Aorta (tissue), 4 donors: ENCODE data around the gene PRPF39. TPM values are rescaled to one million over a fixed set of nuclear protein-coding genes. Genes with fewer than 3 reads are reported as not detected.

Experiments used
- polyA plus RNA-seq, 2 donors: library from polyadenylated mRNA; stranded (reverse); fragments of 200-250 nt; gene quantifications; one replicate each; pipeline ENCODE4 v1.2.3, GENCODE V29; 2013
- total RNA-seq, 2 donors: library from RNA; stranded (reverse); fragmentation: NEBNext Ultra II Directional; extraction: Animal tissue kit (Norgen Biotek cat#: 25700); gene quantifications; one replicate each; pipeline ENCODE4 v1.2.1, GENCODE V29; 2021
- donor health status: healthy with polysubstance abuse.
- donor health status: Bipolar disorder and iron deficiency.
- donor health status: DM: no; HTN: no; CAD: no.
- donor health status: DM: yes; HTN: yes; CAD: no.

PRPF39 gene
- total and polyA plus RNA-seq, 4 donors = 10.1 to 51.1 (median 29.2) TPM

Other genes starting within 250 kb of the PRPF39 start
- gene KLHL28, start 122.2 kb upstream of the PRPF39 start, total RNA-seq = 10 to 100 TPM; 17.3 to 18.8 TPM
- gene KLHL28, start 122.2 kb upstream of the PRPF39 start, polyA plus RNA-seq = 1 to 10 TPM; 2.9 to 3.4 TPM
- 10 to 100 TPM; 12.4 to 21.4 TPM for gene TOGARAM1, start 121.9 kb upstream of the PRPF39 start, total RNA-seq
- 1 to 10 TPM; 6.1 to 6.2 TPM for gene TOGARAM1, start 121.9 kb upstream of the PRPF39 start, polyA plus RNA-seq
- gene FKBP3, start 50.4 kb downstream of the PRPF39 start, total RNA-seq = 10 to 100 TPM; 36.2 to 38.8 TPM
- gene FKBP3, start 50.4 kb downstream of the PRPF39 start, polyA plus RNA-seq = 100 to 1,000 TPM in 1 of 2 donors, 10 to 100 TPM in 1; 60.3 to 103 TPM
- gene FANCM, start 51.8 kb downstream of the PRPF39 start, total RNA-seq = 1 to 10 TPM; 5.5 to 6.8 TPM
- 1 to 10 TPM in 1 of 2 donors, under 1 TPM in 1; 0.25 to 3.5 TPM for gene FANCM, start 51.8 kb downstream of the PRPF39 start, polyA plus RNA-seq
- 10 to 100 TPM; 15.5 to 31.4 TPM for gene MIS18BP1, start 169.1 kb downstream of the PRPF39 start, total RNA-seq
- 10 to 100 TPM in 1 of 2 donors, 1 to 10 TPM in 1; 8.8 to 23.8 TPM for gene MIS18BP1, start 169.1 kb downstream of the PRPF39 start, polyA plus RNA-seq